HG03103 (cell line): ENCODE data around the gene FRMD8.
"Not testable (repeated sequence)": the region's sequence is repeated elsewhere in the genome, so short reads cannot be mapped to it uniquely, and the experiment has no call there.

Experiments
- ATAC-seq: cut with Tn5 transposase; IDR thresholded peaks from one replicate; pipeline ENCODE4 v1.9.1; 2021; ENCODE audit warnings: low read depth; ENCODE audit not compliant: unreplicated experiment

FRMD8 gene

DNA sequence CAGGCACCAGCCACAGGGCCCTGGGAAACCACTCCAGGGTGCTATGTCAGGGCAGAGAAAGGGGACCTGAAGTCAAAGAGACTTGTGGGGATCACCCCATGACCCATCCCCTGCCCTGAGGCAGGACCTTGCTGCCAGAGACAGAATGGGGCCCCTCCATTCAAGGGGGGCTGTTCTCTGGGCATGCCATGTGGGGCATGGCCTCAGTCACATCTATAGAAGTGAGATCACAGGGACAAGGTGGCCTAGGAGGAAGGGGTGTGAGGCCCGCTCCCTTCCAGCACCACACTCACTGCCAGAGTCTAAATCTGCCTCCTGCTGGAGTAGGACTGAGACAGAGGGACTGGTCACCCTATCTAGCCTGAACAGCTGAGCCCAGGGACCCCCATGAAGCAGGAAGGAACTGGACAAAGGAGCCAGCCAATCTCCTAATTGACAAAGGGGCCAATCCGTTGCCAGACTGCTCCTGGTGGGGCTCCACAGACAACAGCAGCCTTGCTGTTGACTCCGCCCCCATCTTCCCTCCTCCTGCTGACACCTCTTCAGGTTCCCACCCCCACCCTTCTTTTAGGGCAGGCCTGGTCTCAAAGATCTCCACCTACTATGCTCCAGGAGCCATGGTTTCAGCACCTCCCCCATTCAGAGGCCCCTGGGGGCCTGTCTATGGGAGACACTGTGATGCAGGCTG, 62.1 kb downstream of the FRMD8 start:
- no peak for ATAC-seq

DNA sequence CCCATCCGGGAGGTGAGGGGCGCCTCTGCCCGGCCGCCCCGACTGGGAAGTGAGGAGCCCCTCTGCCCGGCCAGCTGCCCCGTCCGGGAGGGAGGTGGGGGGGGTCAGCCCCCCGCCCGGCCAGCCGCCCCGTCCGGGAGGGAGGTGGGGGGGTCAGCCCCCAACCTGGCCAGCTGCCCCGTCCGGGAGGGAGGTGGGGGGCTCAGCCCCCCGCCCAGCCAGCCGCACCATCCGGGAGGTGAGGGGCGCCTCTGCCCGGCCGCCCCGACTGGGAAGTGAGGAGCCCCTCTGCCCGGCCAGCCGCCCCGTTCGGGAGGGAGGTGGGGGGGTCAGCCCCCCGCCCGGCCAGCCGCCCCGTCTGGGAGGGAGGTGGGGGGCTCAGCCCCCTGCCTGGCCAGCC, 64.9 kb downstream of the FRMD8 start:
- ATAC-seq: not testable (repeated sequence)

DNA sequence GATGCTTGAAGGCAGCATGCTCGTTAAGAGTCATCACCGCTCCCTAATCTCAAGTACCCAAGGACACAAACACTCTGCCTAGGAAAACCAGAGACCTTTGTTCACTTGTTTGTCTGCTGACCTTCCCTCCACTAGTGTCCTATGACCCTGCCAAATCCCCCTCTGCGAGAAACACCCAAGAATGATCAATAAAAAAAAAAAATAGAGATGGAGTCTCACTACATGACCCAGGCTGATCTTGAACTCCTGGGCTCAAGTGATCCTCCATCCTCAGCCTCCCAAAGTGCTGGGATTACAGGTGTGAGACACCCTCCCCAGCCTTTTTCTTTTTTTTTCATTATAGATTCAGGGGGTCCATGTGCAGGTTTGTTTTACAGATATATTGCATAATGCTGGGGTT, 65.8 kb downstream of the FRMD8 start:
- ATAC-seq: not testable (repeated sequence)

DNA sequence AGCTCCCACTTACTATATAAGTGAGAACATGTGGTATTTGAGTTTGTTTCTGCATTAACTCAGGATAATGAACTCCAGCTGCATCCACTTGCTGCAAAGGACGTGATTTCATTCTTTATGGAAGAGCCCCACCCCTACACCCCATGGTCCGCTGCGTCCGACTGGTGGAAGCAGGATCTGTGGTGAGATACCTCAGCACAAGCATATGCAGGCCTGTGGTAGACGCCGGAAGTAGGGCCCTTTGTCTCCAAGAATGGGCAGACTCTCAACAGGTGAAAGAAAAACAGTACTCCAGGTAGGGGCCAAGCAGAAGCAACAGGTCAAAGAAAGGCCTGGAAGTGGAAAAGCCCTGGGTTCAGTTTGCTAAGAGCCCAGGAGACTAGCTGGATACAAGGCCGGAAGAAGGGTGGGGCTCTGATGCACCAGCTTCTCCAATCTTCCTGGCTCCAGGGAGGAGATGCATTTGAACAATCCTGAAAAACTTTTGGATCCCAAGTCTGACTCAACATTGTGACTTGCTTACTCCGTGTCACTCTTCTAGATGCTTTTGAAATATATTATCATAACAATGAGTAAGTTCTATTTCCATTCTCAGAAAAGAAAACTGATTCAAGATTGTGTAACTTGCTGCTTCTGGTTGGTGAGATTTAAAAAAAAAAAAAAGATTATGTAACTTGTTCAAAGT, 66.5 kb downstream of the FRMD8 start:
- ATAC-seq: no peak

DNA sequence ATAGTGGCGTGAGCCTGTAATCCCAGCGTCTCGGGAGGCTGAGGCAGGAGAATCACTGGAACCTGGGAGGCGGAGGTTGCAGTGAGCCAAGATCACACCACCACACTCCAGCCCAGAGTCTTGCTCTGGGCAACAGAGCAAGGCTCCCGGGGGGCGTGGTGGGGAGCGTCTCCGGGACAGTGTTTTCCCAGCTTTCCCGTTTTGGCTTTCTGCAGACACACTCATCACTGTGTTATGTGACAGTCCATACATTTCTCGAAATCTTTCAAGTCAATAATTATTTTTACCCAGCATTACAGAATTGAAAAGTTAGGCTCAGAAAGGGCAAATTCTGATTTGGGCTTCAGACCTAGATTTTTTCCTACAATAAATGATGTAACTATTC, 67.9 kb downstream of the FRMD8 start:
- ATAC-seq: no peak

DNA sequence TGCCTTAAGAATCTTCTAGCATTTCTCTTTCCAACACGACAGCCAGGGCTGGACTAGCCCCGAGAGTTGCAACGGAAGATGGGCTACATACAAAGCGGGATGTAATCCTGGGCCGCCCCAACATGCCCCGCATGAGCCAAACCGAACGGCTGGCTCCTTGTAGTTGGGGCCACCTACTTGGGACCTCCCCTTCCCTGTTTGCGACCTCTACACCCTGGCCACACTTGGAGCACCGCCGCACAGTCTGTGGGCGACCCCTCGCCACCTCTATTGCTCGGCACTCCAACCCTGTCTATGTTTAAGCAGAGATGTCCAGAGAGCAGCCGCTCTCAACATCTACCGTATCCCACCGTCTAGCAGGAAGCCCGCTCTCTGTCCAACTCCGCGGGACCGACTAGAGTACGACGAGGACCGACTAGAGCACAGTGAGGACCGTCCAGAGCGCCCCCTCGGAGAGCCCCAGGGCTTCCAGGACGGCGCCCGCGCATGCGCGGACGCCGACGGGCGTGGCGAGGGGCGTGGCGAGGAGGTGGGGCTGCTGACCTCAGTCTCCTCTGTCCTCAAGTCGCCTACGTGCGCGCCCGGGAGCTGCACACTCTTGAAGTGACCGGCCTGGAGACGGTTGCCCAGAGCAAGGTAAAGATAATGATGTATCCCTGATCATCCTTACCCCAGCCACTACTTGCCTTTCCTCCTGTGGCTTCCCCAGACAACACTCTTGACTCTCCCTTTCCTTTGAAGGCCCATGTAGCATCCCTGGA, 68.4 kb downstream of the FRMD8 start:
- ATAC-seq: peak; percentile 83

DNA sequence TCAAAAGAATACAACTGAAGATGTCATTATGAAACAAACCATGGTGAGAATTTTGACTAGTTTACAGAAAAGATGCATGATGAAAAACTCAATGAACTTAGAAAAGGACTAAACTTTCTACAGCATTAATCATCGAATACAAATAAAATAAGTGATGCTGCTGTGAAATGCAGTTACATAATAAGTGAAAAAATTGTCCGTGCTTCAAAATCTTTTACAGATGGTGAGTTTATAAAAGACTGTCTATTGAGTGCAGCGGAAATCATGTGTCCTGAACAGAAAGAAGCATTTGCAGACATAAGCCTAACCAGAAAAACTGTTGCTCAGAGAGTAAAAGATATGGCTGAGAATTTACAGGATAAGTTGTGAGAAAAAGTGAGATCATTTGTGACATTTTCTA, 70.0 kb downstream of the FRMD8 start:
- no peak for ATAC-seq

DNA sequence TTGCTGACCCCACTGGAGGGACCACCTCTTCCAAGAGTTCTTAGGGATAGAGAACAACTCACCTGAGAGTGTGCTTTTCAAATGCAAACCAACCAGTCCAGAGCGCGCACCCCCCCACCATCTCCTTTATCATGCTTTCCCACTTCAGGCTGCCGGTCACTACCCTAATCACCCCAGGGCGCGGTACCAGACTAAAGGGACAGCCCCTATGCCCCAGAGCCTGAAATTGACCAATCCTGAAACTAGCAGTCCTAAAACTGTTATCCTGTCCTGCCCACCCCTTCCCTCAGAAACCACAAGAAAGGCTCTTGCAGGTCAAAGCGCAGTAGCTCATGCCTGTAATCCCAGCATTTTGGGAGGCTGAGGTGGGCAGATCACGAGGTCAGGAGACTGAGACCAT, 73.1 kb downstream of the FRMD8 start:
- ATAC-seq: no peak
